ENCODE results near the gene RAB17. TPM values are rescaled to one million over a fixed set of nuclear protein-coding genes. Genes with fewer than 3 reads are reported as not detected.

RAB17 gene
- total and polyA plus RNA-seq, 2 of the 4 experiments (the other 2 are of a cell fraction), result 0.41 TPM; not detected in 1

DNA sequence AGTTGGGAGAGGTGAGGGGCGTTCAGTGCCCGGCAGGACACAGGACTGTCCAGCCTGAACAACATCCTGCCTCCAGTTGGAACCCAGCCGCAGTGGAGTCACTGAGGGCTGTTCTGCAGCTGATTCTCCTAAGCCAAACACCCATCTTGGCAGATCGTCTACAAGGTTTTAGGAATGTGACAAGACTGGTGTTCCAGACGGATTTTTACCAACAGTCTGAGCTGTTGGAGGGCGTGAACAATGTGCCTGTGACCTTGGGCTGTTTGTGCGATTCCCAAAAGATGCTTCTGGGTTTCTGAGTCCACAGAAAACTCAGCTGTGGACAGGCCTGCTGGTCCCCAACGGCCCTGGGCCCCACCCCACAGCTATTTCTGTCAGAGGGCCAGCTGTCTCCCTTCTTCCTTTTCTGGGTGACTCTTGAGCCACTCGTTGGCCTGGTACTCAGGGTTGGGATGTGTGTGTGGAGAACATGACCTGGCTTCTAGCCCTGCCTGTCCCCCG lies 42.6 kb upstream of the RAB17 start:
- H3K36me3 ChIP-seq (ENCODE audit: control insufficient read depth, insufficient read depth, low read length), result peaks cover 16% of the 10 kb centered on the region
- no peak overlapping the region for H2AFZ ChIP-seq (replicated peaks; ENCODE audit: low read length, poor library complexity)
- H3K27me3 ChIP-seq (ENCODE audit: control insufficient read depth, insufficient read depth, low read length), result no peaks in the 10 kb centered on the region
- in situ Hi-C loops (cut with MboI; ENCODE audit: low sequenced_read_pairs) (no loop called here), intact Hi-C loops (cut with micrococcal nuclease) (no loop called here), dilution Hi-C loops (cut with HindIII; ENCODE audit: low sequenced_read_pairs, unreplicated experiment) (no loop called here)
- no peak overlapping the region for H3K4me2 ChIP-seq (ENCODE audit: low read depth, low read length)
- H3K18ac ChIP-seq (ENCODE audit: low read depth, low read length), result no peak overlapping the region
- WGBS, 2 experiments (ENCODE audit: extremely low coverage in 2 of 2, insufficient read length in 1 of 2), result 85% methylated on average over 4 of the region's 10 CpGs; no CpG with 5 or more reads in 1 of the 2 experiments
- peaks cover 40% of the 10 kb centered on the region for H4K20me1 ChIP-seq (ENCODE audit: insufficient read depth, low read length)
- H3K27ac ChIP-seq (ENCODE audit: insufficient read depth, low read length), result no peak overlapping the region
- H2BK5ac ChIP-seq (ENCODE audit: low read depth, low read length, poor library complexity, severe bottlenecking), result no peak overlapping the region
- H2BK15ac ChIP-seq (ENCODE audit: low read depth, low read length), result no peak overlapping the region
- no peak for TF ChIP-seq POLR2A (IDR thresholded peaks at IDR 0.05; ENCODE audit: low read depth, low read length)
- no peak overlapping the region for H3K9ac ChIP-seq (ENCODE audit: low read depth, low read length)
- no peak overlapping the region for H4K5ac ChIP-seq (ENCODE audit: low read depth, low read length)
- POLR2A ChIA-PET (ENCODE audit: unreplicated experiment), result no interaction called here
- ATAC-seq (ENCODE audit: low read depth) (no peak), DNase-seq (no peak)
- peaks cover 18% of the 10 kb centered on the region for H3K9me1 ChIP-seq (ENCODE audit: insufficient read depth, low read length)
- peaks cover 32 to 91% of the 10 kb centered on the region in 2 experiments for H3K79me1 ChIP-seq (ENCODE audit: low read depth in 1 of 2, low read length in 2 of 2)
- H4K8ac ChIP-seq (ENCODE audit: low read depth in 2 of 2, low read length in 2 of 2), result no peak overlapping the region
- BruUV-seq (replicated peaks), result no TSS peak
- H3K56ac ChIP-seq (ENCODE audit: extremely low read depth, insufficient read depth, low read length), result no peak overlapping the region
- no peak overlapping the region for H3K23ac ChIP-seq (ENCODE audit: low read depth, low read length)
- H2AK5ac ChIP-seq (ENCODE audit: low read depth, low read length), result no peak overlapping the region
- 0 out of 2 replicates have a peak, but pooled peaks cover 2% of the 10 kb centered on the region for H3K9me3 ChIP-seq (ENCODE audit: control insufficient read depth, insufficient read depth, low read length)
- no peak overlapping the region for H3K4ac ChIP-seq (ENCODE audit: low read depth, low read length)
- H3K4me3 ChIP-seq (ENCODE audit: insufficient read depth, low read depth, low read length), result no peak overlapping the region
- CTCF ChIA-PET, result interaction anchor here (0.9 kb wide), 1 partner anchor 52 kb away, joined by 4 read pairs; no protein-coding TSS in a partner anchor
- H2BK120ac ChIP-seq (ENCODE audit: low read depth, low read length), result no peak overlapping the region
- no peak overlapping the region for H2AK9ac ChIP-seq (replicated peaks; ENCODE audit: low read depth, low read length, poor library complexity)
- H2BK20ac ChIP-seq (ENCODE audit: low read depth, low read length), result no peak overlapping the region
- no peak overlapping the region for H4K91ac ChIP-seq (ENCODE audit: insufficient read depth, low read depth, low read length)
- no peak overlapping the region; the same call in 1 of the 2 replicates for H3K14ac ChIP-seq (replicated peaks; ENCODE audit: low read depth, low read length)
- peaks cover 7% of the 10 kb centered on the region for H3K4me1 ChIP-seq (ENCODE audit: control insufficient read depth, insufficient read depth, low read length)

All from IMR-90 (cell line).